Colonic mucosa (tissue), 4 donors: ENCODE measurements around the gene KCP. TPM values are rescaled to one million over a fixed set of nuclear protein-coding genes. Genes with fewer than 3 reads are reported as not detected.

Source experiments
- DNase-seq: peaks from one replicate; pipeline ENCODE4 v3.0.0-alpha.2; 2020
- H3K27ac ChIP-seq: fragments of 200-600 bp; one replicate; pipeline ENCODE4 v1.8.0; 2021
- H3K27me3 ChIP-seq: fragments of 200-600 bp; one replicate; pipeline ENCODE4 v1.8.0; 2021
- H3K36me3 ChIP-seq: fragments of 200-600 bp; one replicate; pipeline ENCODE4 v1.8.0; 2021
- H3K4me1 ChIP-seq: fragments of 200-600 bp; one replicate; pipeline ENCODE4 v1.8.0; 2021; ENCODE audit warnings: mild to moderate bottlenecking
- H3K4me3 ChIP-seq: fragments of 200-600 bp; one replicate; pipeline ENCODE4 v1.8.0; 2021
- H3K9ac ChIP-seq, 2 donors: one replicate each; pipeline ENCODE4 v1.7.0; 2013; ENCODE audit warnings: control low read depth in 2 of 2, low read depth in 2 of 2, low read length in 2 of 2
- H3K9me3 ChIP-seq: fragments of 200-600 bp; one replicate; pipeline ENCODE4 v1.8.0; 2021
- intact Hi-C: fragments of 100-400 bp; cut with DNase I; formaldehyde crosslinking; loops from one replicate; pipeline ENCODE4 v1.14.1; 2022
- total RNA-seq, 2 donors: library from RNA; stranded (reverse); fragmentation: NEBNext Ultra II Directional in 1 of 2; extraction: Animal tissue kit (Norgen Biotek cat#: 25700) in 1 of 2; gene quantifications; one replicate each; pipeline ENCODE4 v1.2.1, GENCODE V29; 2021
- TF ChIP-seq, protein P1 (sequence below): fragments of 200-600 bp; IDR thresholded peaks from one replicate; pipeline ENCODE4 v1.8.0; 2022; ENCODE audit warnings: antibody characterized with exemption, mild to moderate bottlenecking
- donor health status: healthy.
- donor health status: DM: no; HTN: no; CAD: no.
- donor health status: DM: no; HTN: no; CAD: no.

The KCP gene
- total RNA-seq, 2 donors from 2014 or later = 0.64 to 1.1 TPM

DNA sequence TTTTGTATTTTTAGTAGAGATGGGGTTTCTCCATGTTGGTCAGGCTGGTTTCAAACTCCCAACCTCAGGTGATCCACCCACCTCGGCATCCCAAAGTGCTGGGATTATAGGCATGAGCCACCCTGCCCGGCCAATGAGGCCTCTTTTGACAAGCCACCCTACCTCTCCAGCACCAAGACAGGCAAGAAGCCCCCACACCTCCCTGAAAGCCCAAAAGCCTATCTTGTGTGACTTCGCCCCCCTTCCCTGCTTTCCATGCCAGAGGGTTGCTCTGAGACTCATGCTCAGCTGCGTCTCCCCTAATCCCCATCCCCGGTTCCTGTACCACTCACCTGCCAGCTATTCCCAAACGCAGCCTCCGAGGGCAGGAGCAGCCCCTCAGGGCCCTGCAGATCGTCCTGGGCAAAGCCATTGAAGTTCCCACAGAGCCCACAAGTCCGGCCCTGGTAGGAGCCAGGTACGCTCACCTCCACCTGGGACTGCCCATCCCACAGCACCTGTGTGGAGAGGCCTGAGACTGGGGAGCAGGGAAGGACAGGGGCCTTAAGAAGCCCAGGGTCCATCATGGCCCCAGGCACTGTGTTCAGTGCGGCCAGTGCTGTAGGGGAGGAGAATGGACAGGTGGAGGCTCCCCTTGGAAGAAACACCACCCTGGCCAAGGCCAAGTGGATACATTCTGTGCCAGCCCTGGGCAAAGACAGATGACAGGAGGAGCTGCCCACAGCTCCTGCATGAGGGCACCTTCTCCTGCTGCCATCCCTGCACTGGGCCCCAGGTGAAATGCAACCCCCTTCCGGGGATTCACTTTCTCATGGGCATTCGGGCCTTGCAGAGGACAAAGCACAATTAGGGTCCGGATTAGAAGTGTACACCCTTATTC lies 32.0 kb downstream of the KCP start:
- Histone ChIP-seq H3K4me1 (no peaks in the 10 kb centered on the region), H3K36me3 (no peaks in the 10 kb centered on the region), H3K4me3 (no peak overlapping the region), H3K27me3 (no peaks in the 10 kb centered on the region), H3K9ac (no peak overlapping the region), H3K27ac (no peak overlapping the region), H3K9me3 (no peaks in the 10 kb centered on the region)
- TF ChIP-seq, protein P1, sequence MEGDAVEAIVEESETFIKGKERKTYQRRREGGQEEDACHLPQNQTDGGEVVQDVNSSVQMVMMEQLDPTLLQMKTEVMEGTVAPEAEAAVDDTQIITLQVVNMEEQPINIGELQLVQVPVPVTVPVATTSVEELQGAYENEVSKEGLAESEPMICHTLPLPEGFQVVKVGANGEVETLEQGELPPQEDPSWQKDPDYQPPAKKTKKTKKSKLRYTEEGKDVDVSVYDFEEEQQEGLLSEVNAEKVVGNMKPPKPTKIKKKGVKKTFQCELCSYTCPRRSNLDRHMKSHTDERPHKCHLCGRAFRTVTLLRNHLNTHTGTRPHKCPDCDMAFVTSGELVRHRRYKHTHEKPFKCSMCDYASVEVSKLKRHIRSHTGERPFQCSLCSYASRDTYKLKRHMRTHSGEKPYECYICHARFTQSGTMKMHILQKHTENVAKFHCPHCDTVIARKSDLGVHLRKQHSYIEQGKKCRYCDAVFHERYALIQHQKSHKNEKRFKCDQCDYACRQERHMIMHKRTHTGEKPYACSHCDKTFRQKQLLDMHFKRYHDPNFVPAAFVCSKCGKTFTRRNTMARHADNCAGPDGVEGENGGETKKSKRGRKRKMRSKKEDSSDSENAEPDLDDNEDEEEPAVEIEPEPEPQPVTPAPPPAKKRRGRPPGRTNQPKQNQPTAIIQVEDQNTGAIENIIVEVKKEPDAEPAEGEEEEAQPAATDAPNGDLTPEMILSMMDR = no peak
- intact Hi-C loops = no loop called here
- no peak for DNase-seq

DNA sequence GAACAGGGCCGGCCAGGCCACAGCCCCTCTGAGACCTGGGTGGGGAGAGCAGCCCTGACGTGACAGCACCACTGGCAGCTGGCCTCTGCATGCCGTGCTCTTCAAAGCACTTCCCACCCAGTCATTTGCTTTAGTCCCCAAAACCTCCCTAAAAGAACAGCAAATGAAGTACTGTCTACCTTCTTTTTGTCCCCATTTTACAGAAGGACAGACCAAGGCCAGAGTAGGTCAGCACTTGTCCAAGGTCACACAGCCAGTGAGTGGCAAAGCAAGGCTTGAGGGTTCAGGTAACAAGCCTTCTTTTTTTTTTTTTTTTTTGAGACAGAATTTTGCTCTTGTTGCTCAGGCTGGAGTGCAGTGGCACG lies 32.8 kb downstream of the KCP start:
- TF ChIP-seq, protein P1 = no peak
- intact Hi-C loops = no loop called here
- H3K9ac ChIP-seq = no peak overlapping the region
- H3K36me3 ChIP-seq = no peaks in the 10 kb centered on the region
- no peak overlapping the region for H3K4me3 ChIP-seq
- no peaks in the 10 kb centered on the region for H3K27me3 ChIP-seq
- H3K9me3 ChIP-seq = no peaks in the 10 kb centered on the region
- DNase-seq = no peak
- H3K27ac ChIP-seq = no peak overlapping the region
- no peaks in the 10 kb centered on the region for H3K4me1 ChIP-seq

DNA sequence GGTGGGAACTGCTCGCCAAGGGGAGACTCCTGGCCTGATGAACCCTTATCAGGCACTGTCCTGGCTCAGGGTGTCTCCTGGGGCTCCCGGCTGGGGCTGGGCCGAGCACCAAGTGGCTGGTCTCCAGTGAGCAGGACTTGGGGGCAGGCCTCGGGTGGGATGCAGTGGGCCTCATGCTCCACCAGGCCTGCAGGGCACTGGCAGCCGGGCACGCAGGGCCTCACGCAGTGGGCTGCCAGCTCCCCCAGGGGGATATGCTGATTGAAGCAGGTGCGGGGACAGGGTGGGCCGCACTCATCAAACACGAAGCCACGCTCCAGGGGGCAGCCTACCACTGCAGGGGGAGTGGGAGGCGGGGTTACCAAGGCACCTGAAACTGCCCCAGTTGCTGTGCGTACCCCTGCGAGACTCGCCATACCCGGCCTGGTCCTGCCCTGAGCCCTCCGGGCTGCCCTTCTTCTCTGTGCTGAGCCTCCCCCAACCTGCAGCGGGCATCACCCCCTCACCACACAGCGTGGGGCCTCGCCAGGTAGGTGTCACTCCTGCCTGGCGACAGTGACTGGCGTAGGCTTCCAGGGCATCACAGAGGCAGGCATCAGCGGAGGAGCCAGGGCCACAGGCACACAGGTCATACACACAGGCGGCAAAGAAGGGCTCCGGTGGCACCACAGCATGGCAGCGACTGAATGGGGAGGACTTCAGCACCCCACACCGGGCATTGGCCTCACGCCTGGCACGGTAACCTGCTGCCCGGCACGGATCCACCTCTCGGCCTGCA lies 33.3 kb downstream of the KCP start:
- Histone ChIP-seq H3K27me3 (no peaks in the 10 kb centered on the region), H3K9ac (peak overlapping the region in 1 of 2 donors; percentile 5), H3K27ac (no peak overlapping the region), H3K4me3 (no peak overlapping the region), H3K36me3 (no peaks in the 10 kb centered on the region), H3K4me1 (no peaks in the 10 kb centered on the region), H3K9me3 (no peaks in the 10 kb centered on the region)
- TF ChIP-seq, protein P1 = no peak
- no peak for DNase-seq
- intact Hi-C loops = no loop called here

DNA sequence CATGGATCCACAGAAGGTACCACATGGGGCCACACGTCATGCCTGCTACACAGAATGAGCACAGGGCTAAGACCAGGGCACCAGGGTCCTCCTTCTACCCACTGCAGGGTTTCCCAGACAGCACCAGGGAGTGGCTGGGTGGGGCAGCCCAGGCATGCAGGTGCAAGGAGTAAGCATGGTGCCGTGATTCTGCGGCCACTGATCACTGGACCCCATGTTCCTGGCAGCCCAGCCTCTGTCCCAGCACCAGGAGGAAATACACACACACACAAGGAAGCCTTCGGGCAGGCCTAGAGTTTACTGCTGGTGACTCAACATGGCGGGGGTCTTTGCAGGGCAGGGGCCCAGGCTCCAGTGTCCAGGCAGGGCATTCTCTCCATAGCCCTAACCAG lies 33.9 kb downstream of the KCP start:
- no peaks in the 10 kb centered on the region for H3K9me3 ChIP-seq
- TF ChIP-seq, protein P1 = no peak
- DNase-seq = peak; percentile 54
- no peaks in the 10 kb centered on the region for H3K36me3 ChIP-seq
- no peak overlapping the region for H3K27ac ChIP-seq
- intact Hi-C loops = no loop called here
- H3K27me3 ChIP-seq = no peaks in the 10 kb centered on the region
- H3K9ac ChIP-seq = peak overlapping the region in 1 of 2 donors; percentile 16
- no peaks in the 10 kb centered on the region for H3K4me1 ChIP-seq
- no peak overlapping the region for H3K4me3 ChIP-seq

DNA sequence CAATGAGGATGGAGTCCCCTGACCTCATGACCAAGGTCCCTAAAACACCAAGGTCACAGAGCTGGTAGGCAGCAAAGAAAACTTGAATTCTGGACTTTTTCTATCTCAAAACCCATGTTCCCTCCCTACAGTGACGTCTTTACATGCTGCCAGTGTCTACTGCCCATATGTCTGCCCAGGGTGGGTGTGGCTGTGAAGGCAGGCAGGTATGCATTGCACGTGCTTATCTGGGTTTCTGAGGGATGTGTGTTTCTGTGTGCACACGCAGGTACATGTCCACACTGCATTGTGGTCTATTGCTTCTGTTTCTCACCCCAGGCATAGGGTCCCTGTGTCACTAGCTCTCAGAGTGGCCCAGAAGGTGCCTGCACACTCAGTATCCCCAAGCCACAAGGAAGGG lies 34.4 kb downstream of the KCP start:
- Histone ChIP-seq H3K9me3 (no peaks in the 10 kb centered on the region), H3K27me3 (no peaks in the 10 kb centered on the region), H3K4me1 (no peaks in the 10 kb centered on the region), H3K36me3 (no peaks in the 10 kb centered on the region), H3K27ac (no peak overlapping the region), H3K9ac (peak overlapping the region; percentile 15 to 16), H3K4me3 (no peak overlapping the region)
- intact Hi-C loops = no loop called here
- no peak for DNase-seq
- TF ChIP-seq, protein P1 = no peak
